Small intestine (tissue), 7 donors: Measurements from ENCODE around the gene CASKIN1. TPM values are rescaled to one million over a fixed set of nuclear protein-coding genes. Genes with fewer than 3 reads are reported as not detected.
"Not testable (repeated sequence)": the region's sequence is repeated elsewhere in the genome, so short reads cannot be mapped to it uniquely, and the experiment has no call there.

Experiments
- DNase-seq, 2 donors: peaks; one replicate each; pipeline versions ENCODE4 v3.0.0 to v3.0.0-alpha.2; 2013
- FAIRE-seq: peaks from 2 replicates; lab custom pipeline; 2012; peaks lifted over from hg19 to GRCh38; lab: Jason Lieb, UNC
- H3K27ac ChIP-seq, 3 donors: one replicate each; pipeline ENCODE4 v1.5.1; 2013; ENCODE audit warnings: low read length in 2 of 3, mild to moderate bottlenecking in 2 of 3, control low read depth in 1 of 3, inconsistent platforms in 1 of 3, low read depth in 1 of 3, moderate library complexity in 1 of 3
- H3K27me3 ChIP-seq, 3 donors: one replicate each; pipeline ENCODE4 v1.6.1; 2013; ENCODE audit warnings: low read length in 3 of 3, inconsistent platforms in 1 of 3; ENCODE audit not compliant: control insufficient read depth in 3 of 3, insufficient read depth in 3 of 3
- H3K36me3 ChIP-seq, 3 donors: one replicate each; pipeline ENCODE4 v1.6.1; 2013; ENCODE audit warnings: low read length in 3 of 3, inconsistent platforms in 1 of 3, low read depth in 1 of 3, mild to moderate bottlenecking in 1 of 3, moderate library complexity in 1 of 3; ENCODE audit not compliant: control insufficient read depth in 3 of 3, insufficient read depth in 2 of 3
- H3K4me1 ChIP-seq, 3 donors: one replicate each; pipeline ENCODE4 v1.6.1; 2013; ENCODE audit warnings: low read length in 2 of 3, inconsistent platforms in 1 of 3, low read depth in 1 of 3, mild to moderate bottlenecking in 1 of 3, moderate library complexity in 1 of 3; ENCODE audit not compliant: control insufficient read depth in 3 of 3, insufficient read depth in 2 of 3
- H3K4me3 ChIP-seq, 3 donors: one replicate each; pipeline ENCODE4 v1.5.1; 2013; ENCODE audit warnings: low read length in 3 of 3, control low read depth in 1 of 3, inconsistent platforms in 1 of 3, low read depth in 1 of 3, mild to moderate bottlenecking in 1 of 3, moderate library complexity in 1 of 3
- H3K9me3 ChIP-seq, 2 donors: one replicate each; pipeline ENCODE4 v1.6.1; 2013; ENCODE audit warnings: low read depth in 1 of 2, low read length in 1 of 2; ENCODE audit not compliant: control insufficient read depth in 2 of 2, insufficient read depth in 1 of 2
- WGBS, 3 donors: extraction: QIAGEN DNeasy Blood & Tissue Kit; methylation state at CpG; one replicate each; pipeline ENCODE4 v1.1.7; 2013; 5-methylcytosine and 5-hydroxymethylcytosine counted together
- polyA plus RNA-seq, 4 donors: library from polyadenylated mRNA; stranded (reverse) in 3 of 4; unstranded in 1 of 4; fragments of 200-250 nt in 3 of 4; fragments of 120-200 nt in 1 of 4; gene quantifications; one replicate each; pipeline versions ENCODE4 v1.2.1 to v1.2.3, GENCODE V29; 2013
- donor health status: healthy with polysubstance abuse.
- donor health status: control.
- donor health status: control.
- donor health status: Bipolar disorder and iron deficiency.
- donor health status: healthy.

CASKIN1 gene
- polyA plus RNA-seq, 4 donors, result 0.27 to 1.1 (median 0.51) TPM

DNA sequence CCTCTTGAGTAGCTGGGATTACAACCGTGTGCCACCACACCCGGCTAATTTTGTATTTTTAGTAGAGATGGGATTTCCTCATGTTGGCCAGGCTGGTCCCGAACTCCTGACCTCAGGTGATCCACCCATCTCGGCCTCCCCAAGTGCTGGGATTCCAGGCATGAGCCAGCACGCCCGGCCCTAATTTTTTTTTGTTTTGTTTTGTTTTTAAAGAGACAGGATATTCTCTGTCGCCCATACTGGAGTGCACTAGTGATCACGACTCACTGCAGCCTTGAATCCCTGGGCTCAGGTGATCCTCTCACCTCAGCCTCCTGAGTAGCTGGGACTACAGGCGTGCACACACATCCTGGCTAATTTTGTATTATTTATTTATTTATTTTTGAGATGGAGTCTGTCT lies 43.9 kb upstream of the CASKIN1 start:
- not testable (repeated sequence) for H3K4me3 ChIP-seq, FAIRE-seq, DNase-seq, H3K9me3 ChIP-seq, H3K27ac ChIP-seq
- Histone ChIP-seq H3K4me1 (peaks cover 0 to 30% (median 0%) of the 10 kb centered on the region in 3 donors), H3K27me3 (peaks cover 0 to 28% (median 6%) of the 10 kb centered on the region in 3 donors), H3K36me3 (peaks cover 2 to 74% (median 13%) of the 10 kb centered on the region in 3 donors)
- 79 to 85% (median 80%) methylated on average over 9 of the region's 9 CpGs for WGBS, 3 donors

DNA sequence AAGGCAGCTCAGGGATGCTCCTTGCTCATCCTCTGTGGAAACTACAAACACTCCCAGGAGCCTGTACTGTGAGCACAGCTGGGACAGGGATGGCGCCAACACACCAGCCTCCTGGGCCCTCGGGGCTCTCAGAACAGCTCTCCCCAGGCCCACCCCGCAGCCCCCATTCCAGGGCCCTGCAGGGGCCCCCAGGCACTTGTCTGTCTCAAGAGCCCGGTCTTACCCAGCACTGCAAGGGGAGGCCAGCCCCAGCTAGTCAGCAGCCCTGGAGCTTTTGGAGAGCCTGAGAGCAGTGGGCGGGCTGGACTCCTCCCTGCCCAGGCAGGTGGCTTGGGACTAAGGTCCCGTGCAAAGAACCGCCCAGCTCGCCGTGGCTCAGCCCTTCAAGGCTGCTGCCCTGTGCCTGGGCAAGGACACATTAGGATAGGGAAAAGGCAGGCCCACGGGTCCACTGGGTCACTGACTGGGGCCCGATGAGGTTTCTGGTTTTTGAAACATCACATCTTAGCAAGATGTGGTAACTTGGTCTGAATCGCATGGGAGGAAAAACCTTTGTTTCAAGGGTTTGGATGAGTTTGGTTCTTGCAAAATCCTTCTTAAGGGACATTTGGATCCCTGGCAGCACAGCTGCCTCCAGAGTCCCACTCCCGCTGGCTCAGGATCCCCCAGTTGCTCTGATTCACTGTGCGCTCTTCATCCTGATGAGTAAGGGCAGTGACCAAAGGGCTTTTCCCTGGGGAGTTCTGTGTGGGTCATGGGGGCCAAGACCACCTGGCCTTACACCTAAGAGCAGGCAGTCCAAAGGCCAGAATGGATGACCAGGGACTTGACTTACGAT lies 42.7 kb upstream of the CASKIN1 start:
- no peak overlapping the region for H3K4me3 ChIP-seq
- no peak for FAIRE-seq
- WGBS, 3 donors, result 36 to 65% (median 46%) methylated on average over 15 of the region's 15 CpGs
- peaks cover 0 to 30% (median 0%) of the 10 kb centered on the region in 3 donors for H3K4me1 ChIP-seq
- peak in 1 of 2 donors; percentile 51 for DNase-seq
- H3K27ac ChIP-seq, result no peak overlapping the region
- H3K27me3 ChIP-seq, result peaks cover 2 to 30% (median 6%) of the 10 kb centered on the region in 3 donors
- no peaks in the 10 kb centered on the region for H3K9me3 ChIP-seq
- peaks cover 2 to 74% (median 15%) of the 10 kb centered on the region in 3 donors for H3K36me3 ChIP-seq

DNA sequence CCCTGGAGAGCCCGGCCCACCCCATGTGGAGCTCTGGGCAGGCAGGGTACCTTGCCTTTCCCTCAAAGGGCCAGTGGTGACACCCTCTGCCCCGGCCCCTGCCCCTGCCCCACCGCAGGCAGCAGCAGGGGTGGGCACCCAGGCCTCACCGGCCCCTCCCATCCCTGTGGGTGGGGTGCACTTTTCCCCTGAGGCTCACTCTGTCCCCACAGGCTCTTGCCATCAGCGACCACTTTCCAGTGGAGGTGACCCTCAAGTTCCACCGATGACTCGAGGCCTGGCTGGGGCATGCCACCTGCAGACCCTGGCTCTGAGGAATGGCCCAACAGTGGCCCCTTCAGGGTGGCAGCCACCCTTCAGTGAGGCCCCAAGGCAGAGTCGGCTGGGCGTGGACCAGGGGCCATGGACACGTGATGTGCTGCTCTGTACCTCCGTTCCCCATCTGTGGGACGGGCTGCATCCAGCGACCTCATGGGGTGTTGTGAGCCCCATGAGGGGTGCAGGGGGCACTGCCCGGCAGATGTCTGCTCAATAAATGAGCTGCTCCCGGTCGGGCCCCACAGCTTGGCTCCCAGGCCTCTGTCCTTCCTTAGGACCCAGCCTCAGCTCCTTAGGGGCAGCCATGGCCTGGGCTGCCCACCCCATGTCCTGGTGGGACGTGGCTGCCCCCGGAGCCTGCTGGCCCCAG lies 41.9 kb upstream of the CASKIN1 start:
- H3K27ac ChIP-seq, result no peak overlapping the region
- H3K4me1 ChIP-seq, result peaks cover 0 to 30% (median 0%) of the 10 kb centered on the region in 3 donors
- FAIRE-seq (no peak), DNase-seq (peak in 1 of 2 donors; percentile 50)
- peaks cover 6 to 74% (median 15%) of the 10 kb centered on the region in 3 donors for H3K36me3 ChIP-seq
- no peak overlapping the region for H3K4me3 ChIP-seq
- no peaks in the 10 kb centered on the region for H3K9me3 ChIP-seq
- peaks cover 2 to 30% (median 6%) of the 10 kb centered on the region in 3 donors for H3K27me3 ChIP-seq
- WGBS, 3 donors, result 22 to 48% (median 32%) methylated on average over 15 to 18 of the region's 18 CpGs

DNA sequence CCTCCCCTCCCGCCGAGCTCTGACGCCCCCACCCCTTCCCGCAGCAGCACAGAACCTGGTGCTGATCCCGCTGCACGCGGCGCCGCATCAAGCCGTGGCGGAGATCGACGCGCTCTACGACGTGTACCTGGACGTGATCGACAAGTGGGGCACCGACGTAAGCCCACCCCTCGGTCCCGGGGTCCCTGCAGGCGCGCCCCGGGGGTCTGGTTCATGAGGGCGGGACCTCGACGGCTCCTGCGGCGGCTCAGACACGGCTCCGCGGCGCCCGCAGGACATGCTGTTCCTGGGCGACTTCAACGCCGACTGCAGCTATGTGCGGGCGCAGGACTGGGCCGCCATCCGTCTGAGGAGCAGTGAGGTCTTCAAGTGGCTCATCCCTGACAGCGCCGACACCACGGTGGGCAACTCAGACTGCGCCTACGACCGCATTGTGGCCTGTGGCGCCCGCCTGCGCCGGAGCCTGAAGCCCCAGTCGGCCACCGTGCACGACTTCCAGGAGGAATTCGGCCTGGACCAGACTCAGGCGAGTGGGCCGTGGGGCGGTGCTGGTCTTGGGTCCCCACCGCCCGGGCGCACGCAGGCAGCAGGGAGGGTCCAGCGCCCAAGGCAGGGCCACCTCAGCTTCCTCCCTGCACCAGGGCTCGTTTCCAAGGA lies 41.2 kb upstream of the CASKIN1 start:
- WGBS, 3 donors, result 9 to 15% (median 14%) methylated on average over 62 to 65 of the region's 65 CpGs
- Histone ChIP-seq H3K27ac (no peak overlapping the region), H3K36me3 (peaks cover 6 to 74% (median 18%) of the 10 kb centered on the region in 3 donors), H3K9me3 (no peaks in the 10 kb centered on the region), H3K4me3 (no peak overlapping the region), H3K27me3 (peaks cover 2 to 30% (median 6%) of the 10 kb centered on the region in 3 donors), H3K4me1 (peaks cover 0 to 30% (median 0%) of the 10 kb centered on the region in 3 donors)
- FAIRE-seq (no peak), DNase-seq (peak in 1 of 2 donors; percentile 47)

DNA sequence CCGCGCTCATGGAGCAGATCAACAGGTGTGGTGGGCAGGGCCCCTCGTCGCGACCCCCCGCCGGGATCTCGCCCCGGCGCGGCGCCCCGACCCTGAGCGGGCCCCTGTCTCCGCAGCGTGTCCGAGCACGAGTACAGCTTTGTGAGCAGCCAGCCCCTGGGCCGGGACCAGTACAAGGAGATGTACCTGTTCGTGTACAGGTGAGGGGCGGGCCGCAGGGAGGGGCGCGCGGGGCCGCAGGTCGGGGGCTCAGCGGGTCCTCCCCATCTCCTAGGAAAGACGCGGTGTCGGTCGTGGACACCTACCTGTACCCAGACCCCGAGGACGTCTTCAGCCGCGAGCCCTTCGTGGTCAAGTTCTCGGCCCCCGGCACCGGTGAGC lies 40.7 kb upstream of the CASKIN1 start:
- DNase-seq (peak in 1 of 2 donors; percentile 31), FAIRE-seq (no peak)
- H3K36me3 ChIP-seq, result peaks cover 6 to 74% (median 23%) of the 10 kb centered on the region in 3 donors
- no peaks in the 10 kb centered on the region for H3K9me3 ChIP-seq
- peak overlapping the region in 2 of 3 donors; percentile 15 to 16 for H3K4me3 ChIP-seq
- 5 to 11% (median 5%) methylated on average over 33 to 40 of the region's 40 CpGs for WGBS, 3 donors
- H3K27ac ChIP-seq, result no peak overlapping the region
- H3K27me3 ChIP-seq, result peaks cover 2 to 30% (median 6%) of the 10 kb centered on the region in 3 donors
- peaks cover 0 to 30% (median 0%) of the 10 kb centered on the region in 3 donors for H3K4me1 ChIP-seq

DNA sequence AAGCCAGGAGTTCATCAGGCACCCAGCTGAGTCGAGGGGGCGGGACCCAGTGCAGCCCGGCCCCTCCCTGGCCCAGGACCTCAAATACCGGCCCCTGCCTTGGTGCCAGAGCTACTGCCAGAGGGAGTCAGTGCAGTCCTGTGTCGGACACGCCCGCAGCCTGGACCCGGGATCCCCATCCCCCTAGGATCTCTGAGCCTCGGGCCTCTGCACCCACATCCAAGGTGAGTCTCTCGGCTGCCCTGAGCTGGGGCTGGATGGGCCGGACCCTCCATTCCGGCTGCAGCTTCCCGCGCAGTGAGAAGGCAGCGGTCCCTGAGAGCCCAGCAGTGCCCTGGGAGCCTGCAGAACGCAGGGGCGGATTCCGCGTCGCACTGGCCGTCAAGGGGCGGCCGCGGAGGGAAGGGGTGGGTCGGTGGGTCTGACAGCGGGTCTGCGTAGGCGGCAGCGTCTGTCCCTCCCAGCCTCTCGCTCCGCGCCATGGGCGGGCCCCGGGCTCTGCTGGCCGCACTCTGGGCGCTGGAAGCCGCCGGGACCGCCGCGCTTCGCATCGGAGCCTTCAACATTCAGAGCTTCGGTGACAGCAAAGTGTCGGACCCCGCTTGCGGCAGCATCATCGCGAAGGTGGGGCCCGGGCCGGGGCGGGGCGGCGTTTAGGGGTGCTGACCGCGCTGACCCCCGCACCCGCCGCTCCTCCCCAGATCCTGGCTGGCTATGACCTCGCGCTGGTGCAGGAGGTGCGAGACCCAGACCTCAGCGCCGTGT lies 40.1 kb upstream of the CASKIN1 start, which contains the start of gene DNASE1L2:
TSS of gene DNASE1L2 (plus strand) at position 108 of the 765 bp plus-strand sequence. CDS start at position 481, 373 bp downstream.
- WGBS, 3 donors, result 6 to 10% (median 9%) methylated on average over 41 to 64 of the region's 64 CpGs
- DNase-seq (peak in 1 of 2 donors; percentile 42), FAIRE-seq (no peak)
- Histone ChIP-seq H3K36me3 (peaks cover 6 to 79% (median 24%) of the 10 kb centered on the region in 3 donors), H3K4me3 (peak within 1 kb of the TSS in 2 of 3 donors; percentile 15 to 16), H3K27me3 (peaks cover 2 to 30% (median 6%) of the 10 kb centered on the region in 3 donors), H3K27ac (no peak within 1 kb of the TSS), H3K4me1 (peaks cover 0 to 30% (median 0%) of the 10 kb centered on the region in 3 donors), H3K9me3 (no peaks in the 10 kb centered on the region)

DNA sequence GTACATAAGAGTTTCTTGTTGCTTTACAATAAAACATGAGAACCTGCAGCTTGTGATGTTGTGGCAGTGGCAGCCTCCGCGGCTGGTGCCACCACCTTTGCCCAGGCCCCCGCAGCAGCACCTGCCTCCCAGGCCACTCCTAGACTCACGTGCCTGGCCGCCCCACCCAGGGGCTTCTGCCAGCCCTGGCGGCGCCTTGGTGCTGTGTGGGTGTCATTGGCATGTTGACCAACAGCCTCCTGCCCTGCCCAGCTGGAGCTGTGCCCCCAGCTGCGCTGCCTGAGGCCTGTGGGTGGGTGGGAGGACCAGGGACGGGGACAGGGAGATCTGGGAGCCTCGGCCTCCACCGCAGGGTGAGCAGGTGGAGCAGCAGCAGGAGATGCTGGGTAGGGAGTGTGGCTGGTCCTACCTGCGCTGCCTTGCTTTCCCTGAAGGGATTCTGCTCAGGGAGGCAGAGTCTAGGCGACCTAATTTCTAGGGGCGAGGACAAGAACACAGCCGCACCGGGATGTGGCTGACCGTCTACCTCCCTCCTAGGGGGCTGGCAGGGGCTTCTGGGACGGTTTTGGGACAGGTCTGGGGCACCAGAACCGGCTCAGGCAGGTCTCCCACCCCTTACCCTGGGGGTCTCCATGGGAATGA lies 39.4 kb upstream of the CASKIN1 start:
- Histone ChIP-seq H3K36me3 (peaks cover 6 to 82% (median 27%) of the 10 kb centered on the region in 3 donors), H3K4me1 (peaks cover 0 to 30% (median 0%) of the 10 kb centered on the region in 3 donors), H3K27me3 (peaks cover 2 to 30% (median 6%) of the 10 kb centered on the region in 3 donors), H3K27ac (no peak overlapping the region), H3K9me3 (no peaks in the 10 kb centered on the region), H3K4me3 (no peak overlapping the region)
- 20 to 62% (median 36%) methylated on average over 18 to 19 of the region's 19 CpGs for WGBS, 3 donors
- DNase-seq (no peak), FAIRE-seq (no peak)
